MCF 10A (cell line): ENCODE data around the gene POU5F1. TPM values are rescaled to one million over a fixed set of nuclear protein-coding genes. Genes with fewer than 3 reads are reported as not detected.

ENCODE experiments used
- BruUV-seq: library from RNA; stranded (reverse); fragments of 400-500 nt; replicated peaks from 2 replicates; lab custom pipeline; 2021; lab: Mats Ljungman, UMichigan
- CTCF ChIA-PET: fragments of 300-600 bp; sonication (Branson Sonifier 250); formaldehyde crosslinking; extraction: SDS; loops from one replicate; lab custom pipeline; 2021; ENCODE audit warnings: antibody characterized with exemption, inconsistent platforms; lab: Yijun Ruan, JAX
- POLR2A ChIA-PET: fragments of 300-600, 350-650 bp; sonication (Branson Sonifier 250); formaldehyde crosslinking; extraction: SDS; loops from one replicate; lab custom pipeline; 2020; ENCODE audit warnings: antibody characterized with exemption, inconsistent platforms; lab: Yijun Ruan, JAX
- DNase-seq: peaks from one replicate; pipeline ENCODE4 v3.0.0-alpha.2; 2018; ENCODE audit not compliant: unreplicated experiment
- H3K27ac Mint-ChIP-seq: one replicate; pipeline ENCODE4 v1.8.0; 2022; ENCODE audit warnings: mild to moderate bottlenecking, low read depth, mixed read lengths; ENCODE audit not compliant: unreplicated experiment
- H3K27me3 Mint-ChIP-seq: one replicate; pipeline ENCODE4 v1.8.0; 2022; ENCODE audit warnings: mixed read lengths; ENCODE audit not compliant: insufficient read depth, unreplicated experiment
- H3K36me3 Mint-ChIP-seq: one replicate; pipeline ENCODE4 v1.8.0; 2022; ENCODE audit warnings: mild to moderate bottlenecking, moderate library complexity, mixed read lengths; ENCODE audit not compliant: insufficient read depth, unreplicated experiment
- H3K4me1 Mint-ChIP-seq: one replicate; pipeline ENCODE4 v1.8.0; 2022; ENCODE audit warnings: mixed read lengths; ENCODE audit not compliant: insufficient read depth, unreplicated experiment
- H3K4me3 Mint-ChIP-seq: one replicate; pipeline ENCODE4 v1.8.0; 2022; ENCODE audit warnings: mild to moderate bottlenecking, moderate library complexity, mixed read lengths; ENCODE audit not compliant: unreplicated experiment
- H3K9me3 Mint-ChIP-seq: one replicate; pipeline ENCODE4 v1.8.0; 2022; ENCODE audit warnings: mixed read lengths; ENCODE audit not compliant: unreplicated experiment
- intact Hi-C: fragments of 100-400 bp; cut with micrococcal nuclease; formaldehyde crosslinking; loops from 2 replicates; pipeline ENCODE4 v1.14.1; 2022
- total RNA-seq: library from RNA; stranded (reverse); gene quantifications from 2 replicates; pipeline ENCODE4 v1.2.3, GENCODE V29; 2022
- TF ChIP-seq, protein P1 (sequence below): fragments of 200-600 bp; IDR thresholded peaks from one replicate; pipeline ENCODE4 v1.8.0; 2022; ENCODE audit warnings: antibody characterized with exemption, mild to moderate bottlenecking; ENCODE audit not compliant: unreplicated experiment

POU5F1 gene
- total RNA-seq, 1 experiment from 2014 or later, result 1.5 TPM

GRCh38 chr6:31180500-31180899 lies 10.0 kb upstream of the POU5F1 start:
- CTCF ChIA-PET, result no interaction called here
- intact Hi-C loops, result no loop called here

GRCh38 chr6:31179896-31180295 lies 9.4 kb upstream of the POU5F1 start:
- no peak overlapping the region for H3K27ac Mint-ChIP-seq

More at GRCh38 chr6:31180500-31180899, 10.0 kb upstream of the POU5F1 start:
- TF ChIP-seq, protein P1, sequence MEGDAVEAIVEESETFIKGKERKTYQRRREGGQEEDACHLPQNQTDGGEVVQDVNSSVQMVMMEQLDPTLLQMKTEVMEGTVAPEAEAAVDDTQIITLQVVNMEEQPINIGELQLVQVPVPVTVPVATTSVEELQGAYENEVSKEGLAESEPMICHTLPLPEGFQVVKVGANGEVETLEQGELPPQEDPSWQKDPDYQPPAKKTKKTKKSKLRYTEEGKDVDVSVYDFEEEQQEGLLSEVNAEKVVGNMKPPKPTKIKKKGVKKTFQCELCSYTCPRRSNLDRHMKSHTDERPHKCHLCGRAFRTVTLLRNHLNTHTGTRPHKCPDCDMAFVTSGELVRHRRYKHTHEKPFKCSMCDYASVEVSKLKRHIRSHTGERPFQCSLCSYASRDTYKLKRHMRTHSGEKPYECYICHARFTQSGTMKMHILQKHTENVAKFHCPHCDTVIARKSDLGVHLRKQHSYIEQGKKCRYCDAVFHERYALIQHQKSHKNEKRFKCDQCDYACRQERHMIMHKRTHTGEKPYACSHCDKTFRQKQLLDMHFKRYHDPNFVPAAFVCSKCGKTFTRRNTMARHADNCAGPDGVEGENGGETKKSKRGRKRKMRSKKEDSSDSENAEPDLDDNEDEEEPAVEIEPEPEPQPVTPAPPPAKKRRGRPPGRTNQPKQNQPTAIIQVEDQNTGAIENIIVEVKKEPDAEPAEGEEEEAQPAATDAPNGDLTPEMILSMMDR, result no peak
- H3K27ac Mint-ChIP-seq, result no peak overlapping the region
- BruUV-seq, result no TSS peak
- no peak for DNase-seq
- no peak overlapping the region for H3K4me3 Mint-ChIP-seq
- no peaks in the 10 kb centered on the region for H3K9me3 Mint-ChIP-seq
- H3K36me3 Mint-ChIP-seq, result peaks cover 12% of the 10 kb centered on the region
- no peaks in the 10 kb centered on the region for H3K27me3 Mint-ChIP-seq
- H3K4me1 Mint-ChIP-seq, result peaks cover 15% of the 10 kb centered on the region
- POLR2A ChIA-PET, result no interaction called here

GRCh38 chr6:31179042-31179386 lies 8.5 kb upstream of the POU5F1 start:
- Mint-ChIP-seq H3K27me3 (no peaks in the 10 kb centered on the region), H3K4me3 (no peak overlapping the region), H3K9me3 (no peaks in the 10 kb centered on the region), H3K27ac (no peak overlapping the region), H3K36me3 (peaks cover 12% of the 10 kb centered on the region), H3K4me1 (peaks cover 15% of the 10 kb centered on the region)
- POLR2A ChIA-PET, result no interaction called here
- DNase-seq, result no peak
- no TSS peak for BruUV-seq
- intact Hi-C loops, result no loop called here
- TF ChIP-seq, protein P1, result no peak
- CTCF ChIA-PET, result no interaction called here

More at GRCh38 chr6:31179896-31180295, 9.4 kb upstream of the POU5F1 start:
- Mint-ChIP-seq H3K4me3 (no peak overlapping the region), H3K9me3 (no peaks in the 10 kb centered on the region), H3K36me3 (peaks cover 12% of the 10 kb centered on the region), H3K27me3 (no peaks in the 10 kb centered on the region), H3K4me1 (peaks cover 15% of the 10 kb centered on the region)
- intact Hi-C loops, result no loop called here
- BruUV-seq, result no TSS peak
- DNase-seq, result no peak
- TF ChIP-seq, protein P1, result no peak
- ChIA-PET POLR2A (no interaction called here), CTCF (no interaction called here)

DNA sequence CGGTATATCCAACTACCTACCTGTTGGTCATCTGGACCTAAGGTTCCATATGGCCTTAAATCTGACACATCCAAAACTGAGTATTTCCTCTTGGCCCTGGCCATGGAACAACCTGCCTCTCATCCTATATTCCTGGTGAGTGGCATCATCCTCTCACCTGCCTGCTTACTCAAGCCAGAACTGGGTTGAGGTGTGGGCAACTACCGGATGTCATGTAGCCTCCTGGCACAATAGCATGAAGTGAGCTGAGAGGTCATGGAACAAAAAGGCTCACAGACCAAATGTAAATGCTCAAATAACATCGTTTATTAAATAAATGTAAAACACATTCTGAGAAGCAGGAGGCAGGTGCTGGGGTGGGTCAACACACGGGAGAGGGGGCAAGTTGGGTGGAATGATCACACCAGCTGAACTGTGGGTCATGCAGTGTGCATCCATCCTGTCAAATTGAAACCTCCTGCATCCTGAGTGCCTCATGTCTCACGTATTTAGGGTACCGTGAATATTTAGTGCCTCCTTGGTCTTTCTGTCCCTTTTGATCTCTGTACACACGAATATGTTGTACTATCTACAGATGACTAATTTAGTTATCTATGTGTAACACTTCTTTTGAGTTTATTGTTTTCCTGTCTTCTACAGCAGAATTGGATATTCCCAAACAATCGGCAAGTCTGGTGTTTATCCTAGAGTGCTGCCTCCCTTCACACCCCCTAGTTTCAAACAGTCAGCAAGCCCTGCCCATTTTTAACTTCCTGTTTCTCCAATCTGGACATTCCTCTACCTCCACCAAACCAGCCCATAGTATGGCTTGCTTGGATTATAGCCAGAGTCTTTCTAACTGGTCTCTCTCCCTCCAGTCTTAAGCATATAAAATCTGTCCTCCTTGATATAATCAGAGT lies 7.9 kb upstream of the POU5F1 start:
- H3K4me1 Mint-ChIP-seq, result peaks cover 15% of the 10 kb centered on the region
- H3K27ac Mint-ChIP-seq, result no peak overlapping the region
- no peak overlapping the region for H3K4me3 Mint-ChIP-seq
- intact Hi-C loops, result no loop called here
- POLR2A ChIA-PET, result no interaction called here
- TF ChIP-seq, protein P1, result no peak
- H3K9me3 Mint-ChIP-seq, result no peaks in the 10 kb centered on the region
- CTCF ChIA-PET, result no interaction called here
- peaks cover 12% of the 10 kb centered on the region for H3K36me3 Mint-ChIP-seq
- no peak for DNase-seq
- no TSS peak for BruUV-seq
- H3K27me3 Mint-ChIP-seq, result no peaks in the 10 kb centered on the region
